ENCODE measurements around the gene WDR89. TPM values are rescaled to one million over a fixed set of nuclear protein-coding genes. Genes with fewer than 3 reads are reported as not detected.
"Not testable (repeated sequence)": the region's sequence is repeated elsewhere in the genome, so short reads cannot be mapped to it uniquely, and the experiment has no call there.

The WDR89 gene
- total RNA-seq, 1 experiment from 2014 or later: 17.4 TPM

DNA sequence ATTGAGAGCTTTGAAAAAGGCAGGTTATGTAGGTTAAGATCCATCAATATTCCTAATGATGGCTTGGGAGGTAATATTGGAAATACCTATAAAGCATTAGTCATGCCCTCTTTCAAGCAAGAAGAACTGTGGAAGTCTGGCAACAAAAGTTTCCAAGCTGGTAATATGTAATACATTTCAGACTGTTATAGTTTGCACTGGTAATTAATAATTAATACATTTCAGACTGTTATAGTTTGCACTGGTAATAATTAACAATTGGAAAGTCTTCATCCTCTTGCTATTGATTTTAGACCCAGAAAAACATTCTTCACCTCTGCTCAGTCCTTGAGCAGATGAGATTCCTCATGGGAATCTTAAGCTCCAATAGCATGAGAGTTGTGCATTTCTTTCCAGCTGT lies 29.0 kb upstream of the WDR89 start:
- Mint-ChIP-seq H3K4me1 (ENCODE audit: insufficient read depth, unreplicated experiment) (peaks cover 6% of the 10 kb centered on the region), H3K27ac (ENCODE audit: low read depth, unreplicated experiment) (no peak overlapping the region), H3K9me3 (ENCODE audit: unreplicated experiment) (no peaks in the 10 kb centered on the region), H3K36me3 (ENCODE audit: insufficient read depth, unreplicated experiment) (peaks cover 6% of the 10 kb centered on the region), H3K4me3 (ENCODE audit: unreplicated experiment) (no peak overlapping the region), H3K27me3 (ENCODE audit: insufficient read depth, unreplicated experiment) (no peaks in the 10 kb centered on the region)
- intact Hi-C loops (cut with micrococcal nuclease): no loop called here
- DNase-seq (ENCODE audit: unreplicated experiment): no peak
- POLR2A ChIA-PET: interaction anchor here (0.7 kb wide), 1 partner anchor 9 kb away, joined by 3 read pairs; no protein-coding TSS in a partner anchor
- no TSS peak for BruUV-seq (replicated peaks)
- CTCF ChIA-PET: interaction anchor here (0.6 to 0.7 kb wide), 2 partner anchors 288 to 630 kb away, joined by 3 read pairs; no protein-coding TSS in a partner anchor
- TF ChIP-seq, protein P1, sequence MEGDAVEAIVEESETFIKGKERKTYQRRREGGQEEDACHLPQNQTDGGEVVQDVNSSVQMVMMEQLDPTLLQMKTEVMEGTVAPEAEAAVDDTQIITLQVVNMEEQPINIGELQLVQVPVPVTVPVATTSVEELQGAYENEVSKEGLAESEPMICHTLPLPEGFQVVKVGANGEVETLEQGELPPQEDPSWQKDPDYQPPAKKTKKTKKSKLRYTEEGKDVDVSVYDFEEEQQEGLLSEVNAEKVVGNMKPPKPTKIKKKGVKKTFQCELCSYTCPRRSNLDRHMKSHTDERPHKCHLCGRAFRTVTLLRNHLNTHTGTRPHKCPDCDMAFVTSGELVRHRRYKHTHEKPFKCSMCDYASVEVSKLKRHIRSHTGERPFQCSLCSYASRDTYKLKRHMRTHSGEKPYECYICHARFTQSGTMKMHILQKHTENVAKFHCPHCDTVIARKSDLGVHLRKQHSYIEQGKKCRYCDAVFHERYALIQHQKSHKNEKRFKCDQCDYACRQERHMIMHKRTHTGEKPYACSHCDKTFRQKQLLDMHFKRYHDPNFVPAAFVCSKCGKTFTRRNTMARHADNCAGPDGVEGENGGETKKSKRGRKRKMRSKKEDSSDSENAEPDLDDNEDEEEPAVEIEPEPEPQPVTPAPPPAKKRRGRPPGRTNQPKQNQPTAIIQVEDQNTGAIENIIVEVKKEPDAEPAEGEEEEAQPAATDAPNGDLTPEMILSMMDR (IDR thresholded peaks at IDR 0.05; ENCODE audit: unreplicated experiment): no peak

DNA sequence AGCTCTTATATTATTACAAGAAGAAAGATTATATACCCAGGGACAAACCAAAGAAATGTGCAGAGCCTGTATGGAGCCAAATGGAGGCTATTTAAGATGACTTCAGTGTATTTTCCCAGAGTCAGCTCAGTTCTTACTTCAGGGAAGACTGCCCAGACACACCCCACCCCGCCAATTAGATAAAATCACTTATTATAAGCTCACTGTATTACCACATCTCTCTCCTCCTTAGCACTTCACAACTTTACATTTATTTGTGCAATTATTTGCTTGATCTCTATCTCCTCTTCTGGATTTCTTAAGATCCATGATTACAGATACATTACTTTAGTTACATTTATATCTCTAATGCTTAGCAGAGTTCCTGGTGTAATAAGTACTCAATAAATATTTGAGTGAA lies 24.7 kb upstream of the WDR89 start:
- intact Hi-C loops (cut with micrococcal nuclease): no loop called here
- Mint-ChIP-seq H3K4me3 (ENCODE audit: unreplicated experiment) (no peak overlapping the region), H3K4me1 (ENCODE audit: insufficient read depth, unreplicated experiment) (peaks cover 6% of the 10 kb centered on the region), H3K9me3 (ENCODE audit: unreplicated experiment) (no peaks in the 10 kb centered on the region), H3K27me3 (ENCODE audit: insufficient read depth, unreplicated experiment) (no peaks in the 10 kb centered on the region), H3K27ac (ENCODE audit: low read depth, unreplicated experiment) (no peak overlapping the region), H3K36me3 (ENCODE audit: insufficient read depth, unreplicated experiment) (peaks cover 10% of the 10 kb centered on the region)
- CTCF ChIA-PET: interaction anchor here (0.6 to 0.7 kb wide), 2 partner anchors 28 to 41 kb away, joined by 3 to 4 read pairs; no protein-coding TSS in a partner anchor
- BruUV-seq (replicated peaks): no TSS peak
- POLR2A ChIA-PET: interaction anchor here (0.6 to 2.3 kb wide), 7 partner anchors 9 to 432 kb away, joined by 3 to 8 read pairs (median 3); partner anchors contain the start of gene WDR89
- TF ChIP-seq, protein P1 (IDR thresholded peaks at IDR 0.05; ENCODE audit: unreplicated experiment): no peak
- no peak for DNase-seq (ENCODE audit: unreplicated experiment)

DNA sequence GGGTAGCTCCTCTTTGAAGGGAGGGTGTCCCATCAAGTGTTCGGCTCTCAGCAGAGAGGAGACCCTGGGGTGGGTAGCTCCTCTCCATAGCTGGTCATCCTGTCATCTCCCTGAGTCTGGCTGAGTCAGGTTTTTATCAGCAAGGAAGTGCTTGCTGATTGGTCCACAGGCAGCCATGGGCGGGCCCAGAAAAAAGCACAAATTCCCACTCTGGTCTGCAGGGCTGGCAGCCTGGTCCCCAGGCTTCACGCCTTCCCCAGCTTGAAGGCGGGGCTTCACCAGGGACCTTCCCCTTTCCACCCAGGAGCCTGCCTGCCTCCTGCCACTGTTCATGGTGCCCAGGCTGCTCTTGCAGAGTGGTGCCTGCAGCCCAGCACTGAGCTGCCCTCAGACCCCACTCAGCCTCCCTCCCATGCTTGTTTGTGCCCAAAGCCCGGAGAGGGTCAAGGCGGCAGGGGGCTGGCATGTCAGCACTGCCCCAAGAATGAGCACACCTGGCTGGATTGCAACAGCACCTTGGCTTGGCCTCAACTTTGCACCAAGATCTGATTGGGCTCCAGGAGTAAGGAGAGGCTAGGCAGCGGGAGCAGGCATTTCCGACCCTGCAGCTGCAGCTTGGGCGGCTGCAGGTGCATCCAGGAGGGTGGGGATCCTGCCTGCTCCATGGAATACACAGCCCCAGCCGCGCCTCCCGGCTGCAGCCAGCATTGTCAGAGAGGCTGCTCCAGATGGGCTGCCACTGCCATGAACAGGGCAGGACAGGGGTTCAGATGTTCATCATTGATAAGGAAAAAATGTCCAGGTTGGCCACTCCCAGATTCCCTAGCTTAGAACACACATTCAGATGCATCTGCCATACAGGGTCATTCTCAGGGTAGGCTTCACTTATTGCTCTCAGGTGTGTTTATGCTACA lies 22.0 kb upstream of the WDR89 start:
- POLR2A ChIA-PET: interaction anchor here (0.8 to 2.3 kb wide), 4 partner anchors 13 to 54 kb away, joined by 3 to 8 read pairs (median 4); partner anchors contain the start of gene WDR89
- H3K36me3 Mint-ChIP-seq (ENCODE audit: insufficient read depth, unreplicated experiment): peaks cover 10% of the 10 kb centered on the region
- H3K9me3 Mint-ChIP-seq (ENCODE audit: unreplicated experiment): no peaks in the 10 kb centered on the region
- H3K4me3 Mint-ChIP-seq (ENCODE audit: unreplicated experiment): no peak overlapping the region
- TF ChIP-seq, protein P1 (IDR thresholded peaks at IDR 0.05; ENCODE audit: unreplicated experiment): no peak
- intact Hi-C loops (cut with micrococcal nuclease): no loop called here
- no peaks in the 10 kb centered on the region for H3K27me3 Mint-ChIP-seq (ENCODE audit: insufficient read depth, unreplicated experiment)
- H3K27ac Mint-ChIP-seq (ENCODE audit: low read depth, unreplicated experiment): no peak overlapping the region
- H3K4me1 Mint-ChIP-seq (ENCODE audit: insufficient read depth, unreplicated experiment): peaks cover 6% of the 10 kb centered on the region
- no TSS peak for BruUV-seq (replicated peaks)
- CTCF ChIA-PET: interaction anchor here (0.7 to 1.1 kb wide), 3 partner anchors 19 to 274 kb away, joined by 3 to 4 read pairs (median 4); partner anchors contain the start of gene WDR89
- DNase-seq (ENCODE audit: unreplicated experiment): no peak

DNA sequence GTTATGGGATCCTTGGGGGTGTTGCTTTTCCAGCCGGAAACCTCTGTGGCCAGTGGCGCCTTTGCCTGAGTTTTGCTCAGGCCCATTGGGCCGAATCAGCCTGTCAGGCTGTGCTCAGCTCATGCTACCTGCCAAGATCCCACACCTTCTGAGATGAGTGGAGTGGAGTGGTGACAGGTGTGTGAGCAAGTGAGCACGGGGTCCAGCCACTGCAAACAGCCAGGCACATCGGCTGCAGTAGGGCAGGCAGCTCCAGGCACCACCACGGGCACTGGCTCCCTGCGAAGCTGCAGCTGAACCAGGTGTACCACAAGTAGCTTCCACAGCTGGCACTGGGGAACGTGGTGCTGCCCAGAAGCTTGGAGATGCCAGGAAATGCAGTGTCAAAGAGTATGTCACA lies 21.1 kb upstream of the WDR89 start:
- Mint-ChIP-seq H3K4me3 (ENCODE audit: unreplicated experiment) (no peak overlapping the region), H3K4me1 (ENCODE audit: insufficient read depth, unreplicated experiment) (peaks cover 6% of the 10 kb centered on the region), H3K27ac (ENCODE audit: low read depth, unreplicated experiment) (no peak overlapping the region), H3K9me3 (ENCODE audit: unreplicated experiment) (no peaks in the 10 kb centered on the region), H3K36me3 (ENCODE audit: insufficient read depth, unreplicated experiment) (peaks cover 10% of the 10 kb centered on the region), H3K27me3 (ENCODE audit: insufficient read depth, unreplicated experiment) (no peaks in the 10 kb centered on the region)
- POLR2A ChIA-PET: interaction anchor here (0.8 to 1.0 kb wide), 3 partner anchors 12 to 54 kb away, joined by 3 to 5 read pairs (median 4); partner anchors contain the start of gene WDR89
- CTCF ChIA-PET: interaction anchor here (0.7 to 1.1 kb wide), 3 partner anchors 19 to 274 kb away, joined by 3 to 4 read pairs (median 4); partner anchors contain the start of gene WDR89
- no peak for DNase-seq (ENCODE audit: unreplicated experiment)
- BruUV-seq (replicated peaks): no TSS peak
- intact Hi-C loops (cut with micrococcal nuclease): no loop called here
- TF ChIP-seq, protein P1 (IDR thresholded peaks at IDR 0.05; ENCODE audit: unreplicated experiment): no peak

- H3K27me3 Mint-ChIP-seq (ENCODE audit: insufficient read depth, unreplicated experiment); BruUV-seq (replicated peaks); DNase-seq (ENCODE audit: unreplicated experiment); H3K27ac Mint-ChIP-seq (ENCODE audit: low read depth, unreplicated experiment); H3K9me3 Mint-ChIP-seq (ENCODE audit: unreplicated experiment); H3K4me3 Mint-ChIP-seq (ENCODE audit: unreplicated experiment); H3K36me3 Mint-ChIP-seq (ENCODE audit: insufficient read depth, unreplicated experiment); intact Hi-C loops (cut with micrococcal nuclease); H3K4me1 Mint-ChIP-seq (ENCODE audit: insufficient read depth, unreplicated experiment): not testable (repeated sequence)
- ChIA-PET POLR2A (interaction anchor here (0.8 to 2.1 kb wide), 2 partner anchors 9 to 20 kb away, joined by 3 to 6 read pairs; partner anchors contain the start of gene WDR89), CTCF (interaction anchor here (0.7 kb wide), 1 partner anchor 8 kb away, joined by 3 read pairs; no protein-coding TSS in a partner anchor)
Measured at GRCh38 chr14:63661881-63662280, 20.2 kb upstream of the WDR89 start.

Data from MCF 10A (cell line).